Measurements from ENCODE around the gene CYBB. TPM values are rescaled to one million over a fixed set of nuclear protein-coding genes. Genes with fewer than 3 reads are reported as not detected.

CYBB gene
- total and polyA plus RNA-seq, 2 experiments from 2014 or later: 0.06 TPM; not detected in 1

GRCh38 chrX:37782359-37782758 lies 2.5 kb downstream of the CYBB start:
- Mint-ChIP-seq H3K9me3 (no peaks in the 10 kb centered on the region), H3K36me3 (ENCODE audit: low read depth) (no peaks in the 10 kb centered on the region), H3K27ac (no peak overlapping the region), H3K4me1 (no peaks in the 10 kb centered on the region), H3K4me3 (no peak overlapping the region), H3K27me3 (ENCODE audit: insufficient read depth, low read depth, poor library complexity) (no peaks in the 10 kb centered on the region)
- Histone ChIP-seq H3K4me2 (no peak overlapping the region), H3K4me3 (no peak overlapping the region), H3F3A (replicated peaks; ENCODE audit: low read depth) (no peaks in the 10 kb centered on the region), H3K27me3 (ENCODE audit: insufficient read depth) (no peaks in the 10 kb centered on the region), H4K20me1 (replicated peaks; ENCODE audit: insufficient read depth) (no peaks in the 10 kb centered on the region), H3K79me2 (replicated peaks; ENCODE audit: insufficient read depth) (no peaks in the 10 kb centered on the region), H3K27ac (ENCODE audit: low read depth) (no peak overlapping the region), H3K36me3 (ENCODE audit: insufficient read depth) (no peaks in the 10 kb centered on the region), H2AFZ (no peak overlapping the region), H3K9me2 (ENCODE audit: insufficient read depth) (no peaks in the 10 kb centered on the region), H3K4me1 (ENCODE audit: insufficient read depth) (no peaks in the 10 kb centered on the region)
- TF ChIP-seq ZNF114 (CRISPR knock-in tag; IDR thresholded peaks at IDR 0.05) (no peak), EZH2phosphoT487 (IDR thresholded peaks at IDR 0.05; ENCODE audit: unreplicated experiment) (no peak), CREB1 (CRISPR knock-in tag; IDR thresholded peaks at IDR 0.05; ENCODE audit: low read depth) (no peak), REST (IDR thresholded peaks at IDR 0.05; ENCODE audit: unreplicated experiment) (no peak), CTCF (conservative IDR thresholded peaks at IDR 0.05; ENCODE audit: low read depth in 2 of 2) (no peak), POLR2AphosphoS5 (IDR thresholded peaks at IDR 0.05; ENCODE audit: low read depth) (no peak), ZNF462 (CRISPR knock-in tag; IDR thresholded peaks at IDR 0.05) (no peak), STAT1 (IDR thresholded peaks at IDR 0.05; ENCODE audit: unreplicated experiment) (no peak), EZH2 (IDR thresholded peaks at IDR 0.05; ENCODE audit: low read depth, unreplicated experiment) (no peak), JUNB (IDR thresholded peaks at IDR 0.05; ENCODE audit: unreplicated experiment) (no peak), NANOG (IDR thresholded peaks at IDR 0.05; ENCODE audit: borderline replicate concordance) (no peak), ZNF331 (CRISPR knock-in tag; IDR thresholded peaks at IDR 0.05; ENCODE audit: low read depth) (no peak), ETS1 (IDR thresholded peaks at IDR 0.05) (no peak)
- DNase-seq (ENCODE audit: low spot score) (no peak), ATAC-seq (no peak)
